Sigmoid colon (tissue), 4 donors: ENCODE results near the gene PNMA6E.

ENCODE experiments used
- POLR2A ChIP-seq, 2 donors: fragments of 450-650 bp; IDR thresholded peaks; one replicate each; pipeline ENCODE4 v1.6.1; 2016; ENCODE audit warnings: antibody characterized with exemption in 2 of 2, mild to moderate bottlenecking in 2 of 2, moderate library complexity in 2 of 2
- POLR2AphosphoS5 ChIP-seq, 4 donors: sonication (generic); formaldehyde crosslinking; IDR thresholded peaks; one replicate each; pipeline ENCODE4 v1.6.1; 2017; ENCODE audit warnings: antibody characterized with exemption in 4 of 4
- TF ChIP-seq, protein P1 (sequence below), 4 experiments: fragments of 450-650 bp in 3 of 4; fragments of 200-600 bp in 1 of 4; IDR thresholded peaks; one replicate each; pipeline ENCODE4 v1.5.1; 2016 to 2019; ENCODE audit warnings: antibody characterized with exemption in 4 of 4, mild to moderate bottlenecking in 3 of 4, moderate library complexity in 2 of 4

DNA sequence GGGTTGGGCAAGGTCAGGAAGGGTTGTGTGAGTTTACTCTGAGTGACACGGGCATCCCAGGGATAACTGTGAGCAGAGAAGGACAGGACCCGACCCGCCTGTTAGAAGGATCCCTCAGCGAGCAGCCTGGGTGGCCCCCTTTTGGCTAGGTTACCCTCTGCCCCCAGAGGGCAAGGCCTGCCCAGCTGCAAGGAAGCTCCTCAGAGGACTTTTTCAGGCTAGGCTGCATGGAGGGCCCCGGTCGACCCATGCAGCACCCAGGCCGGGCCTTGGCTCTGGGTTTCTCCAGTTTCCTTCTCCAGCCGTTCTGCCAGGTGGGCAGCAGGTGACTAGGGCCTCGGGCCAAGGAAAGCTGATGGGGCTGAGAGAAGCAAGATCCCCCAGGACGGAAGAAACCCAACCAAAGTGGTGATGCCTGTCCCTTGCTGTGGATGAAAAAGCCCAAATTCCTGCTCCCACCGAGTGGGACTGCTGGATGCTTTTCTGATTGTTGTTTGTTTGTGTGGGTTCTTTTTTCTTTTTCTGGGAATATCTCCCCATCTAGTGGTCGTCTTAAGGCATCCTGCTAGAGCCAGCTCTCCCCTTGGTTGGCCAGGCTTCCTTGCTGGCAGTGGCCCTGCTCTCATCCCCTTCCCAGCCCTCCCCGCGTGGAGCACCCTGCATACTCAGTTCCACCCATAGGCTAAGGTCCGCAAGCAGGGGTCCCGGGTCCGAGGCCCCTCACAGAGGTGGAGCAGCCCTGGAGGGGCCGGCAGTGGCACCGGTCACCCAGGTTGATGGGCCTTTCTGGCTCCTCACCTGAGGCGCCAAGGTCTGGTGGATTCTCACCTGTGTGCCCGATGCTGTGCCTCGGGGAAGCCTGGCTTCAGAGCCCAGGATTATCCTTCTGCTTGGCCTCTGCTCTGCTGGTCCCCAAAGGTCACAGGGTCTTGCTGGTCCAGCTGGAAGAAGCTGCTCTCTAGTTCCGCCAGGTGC, 11.9 kb upstream of the PNMA6E start:
- TF ChIP-seq POLR2A (IDR thresholded peaks at IDR 0.05), result no peak
- TF ChIP-seq, protein P1, sequence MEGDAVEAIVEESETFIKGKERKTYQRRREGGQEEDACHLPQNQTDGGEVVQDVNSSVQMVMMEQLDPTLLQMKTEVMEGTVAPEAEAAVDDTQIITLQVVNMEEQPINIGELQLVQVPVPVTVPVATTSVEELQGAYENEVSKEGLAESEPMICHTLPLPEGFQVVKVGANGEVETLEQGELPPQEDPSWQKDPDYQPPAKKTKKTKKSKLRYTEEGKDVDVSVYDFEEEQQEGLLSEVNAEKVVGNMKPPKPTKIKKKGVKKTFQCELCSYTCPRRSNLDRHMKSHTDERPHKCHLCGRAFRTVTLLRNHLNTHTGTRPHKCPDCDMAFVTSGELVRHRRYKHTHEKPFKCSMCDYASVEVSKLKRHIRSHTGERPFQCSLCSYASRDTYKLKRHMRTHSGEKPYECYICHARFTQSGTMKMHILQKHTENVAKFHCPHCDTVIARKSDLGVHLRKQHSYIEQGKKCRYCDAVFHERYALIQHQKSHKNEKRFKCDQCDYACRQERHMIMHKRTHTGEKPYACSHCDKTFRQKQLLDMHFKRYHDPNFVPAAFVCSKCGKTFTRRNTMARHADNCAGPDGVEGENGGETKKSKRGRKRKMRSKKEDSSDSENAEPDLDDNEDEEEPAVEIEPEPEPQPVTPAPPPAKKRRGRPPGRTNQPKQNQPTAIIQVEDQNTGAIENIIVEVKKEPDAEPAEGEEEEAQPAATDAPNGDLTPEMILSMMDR (IDR thresholded peaks at IDR 0.05), result no peak
- TF ChIP-seq POLR2AphosphoS5 (IDR thresholded peaks at IDR 0.05), result no peak
